ENCODE results near the gene SPAG8. TPM values are rescaled to one million over a fixed set of nuclear protein-coding genes. Genes with fewer than 3 reads are reported as not detected.
A peak's percentile ranks its signal among the peaks of the same experiment; 100 is the strongest.

The SPAG8 gene
- total RNA-seq, 1 experiment from 2014 or later: 0.57 TPM

GRCh38 chr9:35840881-35841644 lies 29.0 kb upstream of the SPAG8 start:
- DNase-seq (ENCODE audit: low read depth): no peak

GRCh38 chr9:35839926-35840325 lies 27.9 kb upstream of the SPAG8 start:
- DNase-seq (ENCODE audit: low read depth): no peak

DNA sequence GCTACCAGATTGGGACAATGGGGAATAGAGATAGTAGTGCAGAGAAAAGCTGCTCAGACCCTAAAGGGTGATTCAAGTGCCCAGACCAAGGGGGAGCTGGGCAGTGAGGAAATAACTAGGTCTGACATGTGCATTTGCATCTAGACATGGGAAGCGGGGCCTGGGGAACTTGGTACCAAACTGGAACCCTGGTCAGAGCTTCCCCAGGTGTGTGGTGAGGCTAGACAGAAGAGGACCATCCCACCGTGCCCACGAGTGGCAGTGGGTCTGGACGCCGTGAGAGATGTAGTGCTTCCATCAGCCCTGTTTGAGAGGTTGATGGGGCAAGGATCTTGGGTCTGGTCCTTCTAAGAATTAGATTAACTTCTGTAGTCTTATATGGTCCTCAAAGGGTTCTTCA lies 24.5 kb upstream of the SPAG8 start:
- no peak for DNase-seq (ENCODE audit: low read depth)

GRCh38 chr9:35835766-35836165 lies 23.7 kb upstream of the SPAG8 start:
- no peak for DNase-seq (ENCODE audit: low read depth)

DNA sequence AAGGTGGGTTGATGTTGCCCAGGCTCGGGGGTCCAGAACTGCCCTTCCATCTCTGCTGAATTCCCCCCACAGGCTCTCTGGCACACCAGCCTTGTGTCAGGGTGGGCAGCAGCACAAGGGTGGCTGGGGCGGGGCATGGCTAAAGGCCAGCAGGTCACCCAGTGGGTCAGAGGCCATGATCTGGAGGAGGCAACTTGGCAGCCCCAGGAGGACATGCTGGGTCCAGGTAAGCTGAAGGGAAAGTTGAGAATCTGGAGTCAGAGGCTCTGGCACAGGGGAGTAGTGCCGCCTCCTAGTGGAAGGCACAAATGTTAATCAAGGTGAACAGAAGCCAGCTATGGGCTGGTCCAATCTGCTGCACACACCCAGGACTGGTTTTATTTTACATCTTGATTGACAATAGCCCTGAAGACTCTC lies 23.2 kb upstream of the SPAG8 start:
- no peak for DNase-seq (ENCODE audit: low read depth)

DNA sequence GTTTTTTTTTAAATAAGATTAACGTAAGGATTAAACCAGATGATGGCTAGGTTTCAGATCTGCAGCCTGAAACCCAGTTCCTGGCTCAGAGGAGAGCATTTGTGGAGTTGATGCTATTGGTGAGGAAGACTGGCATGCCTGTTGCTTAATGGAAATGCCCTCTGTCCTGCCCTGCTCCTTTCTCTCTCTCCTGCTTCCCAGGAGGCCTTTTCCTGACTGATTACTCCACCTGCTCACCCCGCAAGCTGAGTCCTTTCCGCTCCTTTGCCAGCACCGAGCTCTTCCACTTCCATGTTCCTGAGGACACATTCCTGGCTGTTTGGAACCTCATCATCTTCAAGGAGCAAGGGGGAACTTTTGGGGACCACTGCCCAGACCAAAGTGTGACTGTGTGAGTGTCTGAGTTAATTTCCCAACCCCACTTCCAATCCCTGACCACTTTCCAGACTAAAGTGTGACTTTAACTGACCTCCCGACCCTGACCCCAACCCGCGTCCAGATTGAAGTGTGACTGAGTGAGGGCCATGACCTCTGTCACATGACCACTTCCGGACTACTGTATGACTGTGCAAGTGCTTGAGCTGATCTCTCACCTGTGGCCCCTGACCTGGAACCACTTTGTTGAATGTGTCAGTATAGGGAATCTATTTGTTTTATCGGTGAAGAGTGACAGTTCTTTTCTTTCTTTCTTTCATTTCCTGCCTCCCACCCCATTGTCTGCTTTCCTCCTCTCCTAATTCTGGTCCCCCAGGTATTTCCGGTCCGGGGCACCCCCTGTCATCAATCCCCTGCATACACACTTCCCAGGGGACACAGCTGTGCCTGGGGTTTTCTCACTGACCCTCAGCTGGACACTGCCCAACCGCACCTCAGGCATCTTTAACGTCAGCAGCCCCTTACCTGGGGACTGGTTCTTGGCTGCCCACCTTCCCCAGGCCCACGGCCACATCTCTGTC lies 22.5 kb upstream of the SPAG8 start:
- no peak for DNase-seq (ENCODE audit: low read depth)

GRCh38 chr9:35832814-35833213 lies 20.8 kb upstream of the SPAG8 start:
- DNase-seq (ENCODE audit: low read depth): no peak

DNA sequence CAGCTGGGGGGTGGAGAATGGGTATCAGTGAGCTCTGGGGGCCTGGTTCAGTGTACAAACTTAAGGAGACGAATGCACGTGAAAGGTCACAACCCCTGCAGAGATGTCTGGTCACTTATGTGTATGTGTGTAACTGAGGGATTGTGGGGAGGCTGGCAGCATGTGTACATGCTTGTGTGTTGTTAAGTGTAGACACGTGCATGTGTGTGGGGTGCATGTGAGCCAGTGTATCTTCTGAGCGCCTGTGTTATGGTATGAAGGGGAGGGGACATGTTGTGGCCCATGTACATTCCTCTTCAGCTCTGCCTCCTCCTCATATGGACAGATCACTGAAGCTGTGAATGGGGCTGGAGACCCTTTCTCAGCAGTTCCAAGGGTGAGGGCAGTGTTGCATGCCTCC lies 19.0 kb upstream of the SPAG8 start:
- DNase-seq (ENCODE audit: low read depth): no peak

- DNase-seq (ENCODE audit: low read depth): no peak
Measured at GRCh38 chr9:35829764-35830096, 17.7 kb upstream of the SPAG8 start.

DNA sequence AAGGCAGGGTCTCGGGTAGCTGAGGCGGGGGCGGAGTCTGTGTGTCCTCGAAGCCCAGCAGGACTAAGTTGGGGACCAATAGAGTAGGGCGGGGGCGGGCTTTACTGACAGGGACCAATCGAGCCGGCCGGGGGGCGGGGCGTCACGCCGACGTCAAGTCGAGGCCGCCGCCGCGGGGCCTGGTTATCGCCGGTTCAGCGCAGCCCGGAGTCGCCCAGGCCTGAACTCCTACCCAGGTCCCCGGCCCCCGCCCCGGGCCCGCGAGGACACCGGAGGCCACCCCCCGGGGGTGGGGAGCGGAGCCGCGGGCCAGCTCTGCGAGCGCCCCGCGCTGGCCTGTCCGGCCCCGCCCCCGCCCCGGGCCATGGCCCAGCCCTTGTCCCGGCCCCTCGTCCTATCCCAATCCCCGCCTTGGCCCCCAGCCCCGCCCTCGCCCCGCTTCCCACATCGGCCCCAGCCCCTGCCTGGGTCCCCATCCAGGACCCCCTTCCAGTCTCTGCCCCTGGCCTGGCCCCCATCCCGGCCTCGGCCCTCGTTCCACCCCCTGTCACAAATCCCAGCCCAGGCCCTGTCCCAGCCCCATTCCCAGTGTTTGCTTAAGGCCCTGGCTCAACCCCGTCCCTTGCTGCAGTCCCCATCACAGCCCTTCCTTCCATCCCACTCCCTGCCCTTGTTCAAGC lies 17.2 kb upstream of the SPAG8 start, which contains the start of gene TMEM8B:
Gene TMEM8B, plus strand, starts transcription at position 145 of the 680 bp plus-strand sequence. Its CDS starts 220 bp downstream, at position 365.
- DNase-seq (ENCODE audit: low read depth): peak; percentile 96

- no peak for DNase-seq (ENCODE audit: low read depth)
Measured at GRCh38 chr9:35828716-35829083, 16.6 kb upstream of the SPAG8 start, which contains the start of gene FAM221B. Gene FAM221B (minus strand): TSS chr9:35828732. CDS start chr9:35826161, 2,571 bp downstream.

DNA sequence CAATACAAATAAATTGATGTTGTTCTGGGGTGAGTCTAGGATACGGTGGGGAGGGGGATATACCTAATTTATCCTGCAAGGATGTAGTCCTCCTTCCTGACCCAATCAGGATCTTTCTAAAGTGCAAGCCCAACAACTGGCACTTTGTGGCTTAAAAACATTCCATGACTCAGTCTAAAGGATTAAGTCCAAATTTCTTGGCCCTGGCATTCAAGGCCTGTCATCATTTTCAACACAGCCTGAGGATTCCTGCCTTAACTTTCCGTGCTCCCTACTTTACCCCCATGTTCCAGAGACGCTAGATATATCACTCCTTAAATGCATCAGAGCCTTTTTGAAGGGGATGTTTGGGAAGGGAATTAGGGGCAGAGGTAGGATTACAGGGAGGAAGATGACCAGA lies 15.4 kb upstream of the SPAG8 start:
- DNase-seq (ENCODE audit: low read depth): peak; percentile 36

DNA sequence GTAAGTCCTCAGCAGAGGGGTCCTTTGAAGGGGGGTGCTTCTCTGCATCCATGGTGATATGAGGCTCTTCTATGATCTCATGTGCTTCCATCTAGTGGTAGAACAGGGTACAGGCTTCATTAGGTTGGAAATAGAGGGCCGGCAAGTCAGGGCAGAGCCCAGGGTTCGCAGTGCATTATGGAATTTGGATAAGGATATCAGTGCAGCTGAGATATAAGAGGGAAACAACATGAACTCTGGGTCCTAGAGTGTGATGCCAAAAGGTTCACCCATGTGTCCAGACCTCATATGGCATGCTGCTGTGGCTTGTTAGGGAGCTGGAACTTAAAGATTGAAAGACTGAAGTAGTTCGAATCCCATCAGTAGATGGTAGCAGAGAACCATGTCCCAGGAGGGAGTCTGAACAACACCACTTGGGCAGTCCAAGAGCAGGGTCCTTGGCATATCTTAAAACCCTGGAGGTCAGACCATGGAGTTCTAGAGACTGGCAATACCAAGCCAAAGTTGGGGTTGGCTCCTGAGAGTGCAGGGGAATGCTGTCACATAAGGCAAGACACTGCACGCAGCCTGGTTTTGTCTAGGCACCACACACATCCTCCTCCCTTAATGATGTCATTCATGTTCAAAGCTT lies 14.1 kb upstream of the SPAG8 start:
- DNase-seq (ENCODE audit: low read depth): peak; percentile 43

GRCh38 chr9:35822926-35823325 lies 10.9 kb upstream of the SPAG8 start:
- DNase-seq (ENCODE audit: low read depth): no peak

GRCh38 chr9:35820076-35820475 lies 8.0 kb upstream of the SPAG8 start:
- peak; percentile 48 for DNase-seq (ENCODE audit: low read depth)

DNA sequence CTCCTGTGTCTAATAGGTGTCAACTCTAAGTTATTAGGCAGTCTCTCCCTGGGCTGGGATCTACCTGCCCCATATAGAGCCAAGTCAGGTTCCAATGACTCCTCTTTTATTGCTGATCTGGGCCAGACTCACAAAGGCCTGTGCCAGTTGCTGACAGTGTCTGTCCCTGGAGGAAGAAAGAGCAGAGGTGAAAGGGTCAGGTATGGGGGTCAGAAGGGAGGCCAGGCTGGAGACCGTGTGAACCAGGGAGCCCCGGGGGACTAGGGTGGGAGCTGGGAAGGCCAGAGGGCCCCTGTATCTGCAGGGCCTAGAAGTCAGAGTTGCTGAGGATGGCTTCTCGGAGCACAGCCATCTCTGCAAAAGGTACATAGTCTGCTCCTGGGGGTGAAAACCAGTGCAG lies 6.3 kb upstream of the SPAG8 start:
- DNase-seq (ENCODE audit: low read depth): no peak

GRCh38 chr9:35816708-35817107 lies 4.6 kb upstream of the SPAG8 start:
- DNase-seq (ENCODE audit: low read depth): no peak

- peak; percentile 99 for DNase-seq (ENCODE audit: low read depth)
Measured at GRCh38 chr9:35814841-35815543, 2.9 kb upstream of the SPAG8 start, which contains the start of gene HINT2. Gene HINT2 (minus strand): TSS chr9:35815042. CDS start chr9:35814979, 63 bp downstream.

DNA sequence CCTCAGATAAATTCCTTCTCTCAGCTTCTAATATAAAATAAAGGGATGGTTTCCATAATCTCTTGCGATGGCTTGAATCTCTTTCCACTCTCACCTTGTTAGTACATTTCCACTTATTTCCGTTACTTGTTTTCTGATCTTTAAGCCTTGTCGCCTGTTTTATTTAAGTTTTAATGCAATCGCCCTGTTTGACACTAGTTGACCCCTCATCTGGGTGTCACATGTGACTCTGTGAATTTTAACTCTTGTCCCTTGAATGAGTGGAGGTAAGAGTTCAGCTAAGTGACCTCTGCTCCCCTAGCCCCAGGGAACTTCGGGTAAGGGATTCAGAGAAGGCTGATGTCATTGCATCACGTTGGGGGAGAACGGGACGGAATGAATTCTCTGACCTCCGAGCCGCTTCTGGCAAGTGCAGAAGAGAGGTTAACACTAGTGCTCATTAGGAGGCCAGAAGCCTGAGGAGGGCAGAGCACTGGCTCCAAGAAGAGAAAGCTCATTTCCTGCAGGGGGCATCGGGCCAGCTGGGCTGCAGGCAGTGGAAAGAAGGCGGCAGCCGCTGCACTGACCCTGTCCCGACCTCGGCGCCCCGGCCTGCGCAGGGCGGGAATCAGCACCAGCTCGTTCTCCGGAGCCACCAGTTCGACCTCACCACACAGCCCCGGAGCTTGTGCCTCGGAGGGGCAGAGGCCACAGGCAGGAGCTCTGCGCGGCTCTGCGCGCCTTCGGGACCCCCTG lies 2.2 kb upstream of the SPAG8 start:
- peak; percentile 79 for DNase-seq (ENCODE audit: low read depth)

GRCh38 chr9:35813434-35814105 lies 1.5 kb upstream of the SPAG8 start:
- peak; percentile 35 for DNase-seq (ENCODE audit: low read depth)
